Measurements from ENCODE around the gene CNIH1.

The CNIH1 gene

GRCh38 chr14:54470701-54471100, 29.5 kb upstream of the CNIH1 start:
- no peak for TF ChIP-seq EZH2 (optimal IDR thresholded peaks at IDR 0.05; ENCODE audit: low read depth, low read length)
- TF ChIP-seq EZH2phosphoT487 (IDR thresholded peaks at IDR 0.05; ENCODE audit: low read length): no peak
- TF ChIP-seq CTCF (IDR thresholded peaks at IDR 0.05; ENCODE audit: low read length): no peak
- no peak for DNase-seq
- no peaks in the 10 kb centered on the region for H3K9me3 ChIP-seq (replicated peaks; ENCODE audit: insufficient read depth, low read length)
- H2AFZ ChIP-seq (ENCODE audit: low read length): no peak overlapping the region
- H3K4me3 ChIP-seq (ENCODE audit: low read length): no peak overlapping the region
- H3K27ac ChIP-seq (ENCODE audit: low read length): no peak overlapping the region
- H3K79me2 ChIP-seq (ENCODE audit: low read length): no peaks in the 10 kb centered on the region
- no peaks in the 10 kb centered on the region for H3K36me3 ChIP-seq (replicated peaks; ENCODE audit: insufficient read depth, low read length)
- no peaks in the 10 kb centered on the region for H4K20me1 ChIP-seq (ENCODE audit: insufficient read depth, low read length)
- no peaks in the 10 kb centered on the region for H3K27me3 ChIP-seq (replicated peaks; ENCODE audit: insufficient read depth, low read length)
- H3K9me2 ChIP-seq (replicated peaks; ENCODE audit: insufficient read depth, low read length): no peaks in the 10 kb centered on the region
- H3K4me1 ChIP-seq (ENCODE audit: low read length): no peaks in the 10 kb centered on the region
- no peak overlapping the region for H3K4me2 ChIP-seq (ENCODE audit: low read depth, low read length)
- H3F3A ChIP-seq (ENCODE audit: insufficient read depth, low read length): no peaks in the 10 kb centered on the region
- H3K9ac ChIP-seq (ENCODE audit: low read length): no peak overlapping the region

- Histone ChIP-seq H3K4me2 (ENCODE audit: low read depth, low read length) (no peak overlapping the region), H3K4me1 (ENCODE audit: low read length) (no peaks in the 10 kb centered on the region), H3K9me3 (replicated peaks; ENCODE audit: insufficient read depth, low read length) (no peaks in the 10 kb centered on the region), H3F3A (ENCODE audit: insufficient read depth, low read length) (no peaks in the 10 kb centered on the region), H4K20me1 (ENCODE audit: insufficient read depth, low read length) (no peaks in the 10 kb centered on the region), H3K27ac (ENCODE audit: low read length) (no peak overlapping the region), H3K9me2 (replicated peaks; ENCODE audit: insufficient read depth, low read length) (no peaks in the 10 kb centered on the region), H3K4me3 (ENCODE audit: low read length) (no peak overlapping the region), H2AFZ (ENCODE audit: low read length) (no peak overlapping the region), H3K79me2 (ENCODE audit: low read length) (no peaks in the 10 kb centered on the region), H3K36me3 (replicated peaks; ENCODE audit: insufficient read depth, low read length) (no peaks in the 10 kb centered on the region), H3K27me3 (replicated peaks; ENCODE audit: insufficient read depth, low read length) (no peaks in the 10 kb centered on the region), H3K9ac (ENCODE audit: low read length) (no peak overlapping the region)
- TF ChIP-seq EZH2 (optimal IDR thresholded peaks at IDR 0.05; ENCODE audit: low read depth, low read length) (no peak), CTCF (IDR thresholded peaks at IDR 0.05; ENCODE audit: low read length) (no peak), EZH2phosphoT487 (IDR thresholded peaks at IDR 0.05; ENCODE audit: low read length) (no peak)
- DNase-seq: no peak
Observed at GRCh38 chr14:54467280-54467679, 26.1 kb upstream of the CNIH1 start.

- no peak for DNase-seq
- H3K9ac ChIP-seq (ENCODE audit: low read length): no peak overlapping the region
- H2AFZ ChIP-seq (ENCODE audit: low read length): no peak overlapping the region
Observed at GRCh38 chr14:54465654-54466053, 24.5 kb upstream of the CNIH1 start.

More at GRCh38 chr14:54465654-54466053, 24.5 kb upstream of the CNIH1 start:
- Histone ChIP-seq H3K4me1 (ENCODE audit: low read length) (no peaks in the 10 kb centered on the region), H3K9me2 (replicated peaks; ENCODE audit: insufficient read depth, low read length) (no peaks in the 10 kb centered on the region), H3K79me2 (ENCODE audit: low read length) (no peaks in the 10 kb centered on the region), H3K9me3 (replicated peaks; ENCODE audit: insufficient read depth, low read length) (no peaks in the 10 kb centered on the region), H3K4me2 (ENCODE audit: low read depth, low read length) (no peak overlapping the region), H3F3A (ENCODE audit: insufficient read depth, low read length) (no peaks in the 10 kb centered on the region), H3K4me3 (ENCODE audit: low read length) (no peak overlapping the region), H4K20me1 (ENCODE audit: insufficient read depth, low read length) (no peaks in the 10 kb centered on the region), H3K27ac (ENCODE audit: low read length) (no peak overlapping the region), H3K36me3 (replicated peaks; ENCODE audit: insufficient read depth, low read length) (no peaks in the 10 kb centered on the region), H3K27me3 (replicated peaks; ENCODE audit: insufficient read depth, low read length) (no peaks in the 10 kb centered on the region)
- TF ChIP-seq CTCF (IDR thresholded peaks at IDR 0.05; ENCODE audit: low read length) (no peak), EZH2 (optimal IDR thresholded peaks at IDR 0.05; ENCODE audit: low read depth, low read length) (no peak), EZH2phosphoT487 (IDR thresholded peaks at IDR 0.05; ENCODE audit: low read length) (no peak)

Measured in MM.1S (cell line).